HG02938 (cell line): ENCODE data around the gene SSUH2.

ENCODE experiments used
- ATAC-seq: cut with Tn5 transposase; IDR thresholded peaks from one replicate; pipeline ENCODE4 v1.9.1; 2021; ENCODE audit warnings: mild to moderate bottlenecking, moderate library complexity; ENCODE audit not compliant: unreplicated experiment

Gene SSUH2

GRCh38 chr3:8645712-8646111, 1.1 kb upstream of the SSUH2 start:
- no peak for ATAC-seq

GRCh38 chr3:8643693-8644365, 769 bp downstream of the SSUH2 start:
- ATAC-seq, result no peak

- ATAC-seq, result no peak
Measured at GRCh38 chr3:8642001-8642400, 2.6 kb downstream of the SSUH2 start.

- no peak for ATAC-seq
Measured at GRCh38 chr3:8641472-8641871, 3.1 kb downstream of the SSUH2 start.

GRCh38 chr3:8640223-8640622, 4.4 kb downstream of the SSUH2 start:
- ATAC-seq, result no peak

- ATAC-seq, result no peak
Measured at GRCh38 chr3:8639659-8640000, 5.0 kb downstream of the SSUH2 start.

- ATAC-seq, result no peak
Measured at GRCh38 chr3:8638994-8639658, 5.5 kb downstream of the SSUH2 start.

- no peak for ATAC-seq
Measured at GRCh38 chr3:8637348-8637747, 7.2 kb downstream of the SSUH2 start.

GRCh38 chr3:8635631-8636030, 9.0 kb downstream of the SSUH2 start:
- no peak for ATAC-seq

GRCh38 chr3:8635125-8635524, 9.5 kb downstream of the SSUH2 start:
- no peak for ATAC-seq

GRCh38 chr3:8632402-8633237, 12.0 kb downstream of the SSUH2 start:
- ATAC-seq, result no peak

GRCh38 chr3:8631661-8632060, 12.9 kb downstream of the SSUH2 start:
- no peak for ATAC-seq

GRCh38 chr3:8629151-8630021, 15.2 kb downstream of the SSUH2 start:
- ATAC-seq, result no peak

- no peak for ATAC-seq
Measured at GRCh38 chr3:8627949-8628348, 16.6 kb downstream of the SSUH2 start.

GRCh38 chr3:8627201-8627940, 17.2 kb downstream of the SSUH2 start:
- ATAC-seq, result no peak

- no peak for ATAC-seq
Measured at GRCh38 chr3:8625991-8626390, 18.6 kb downstream of the SSUH2 start.

GRCh38 chr3:8624612-8625011, 20.0 kb downstream of the SSUH2 start:
- no peak for ATAC-seq

- no peak for ATAC-seq
Measured at GRCh38 chr3:8623741-8624140, 20.9 kb downstream of the SSUH2 start.

- peak; percentile 89 for ATAC-seq
Measured at GRCh38 chr3:8622873-8623691, 21.5 kb downstream of the SSUH2 start.
